Calu3 (cell line): Measurements from ENCODE around the gene SYNE3. TPM values are rescaled to one million over a fixed set of nuclear protein-coding genes. Genes with fewer than 3 reads are reported as not detected.

ENCODE experiments used
- BruUV-seq: library from RNA; stranded (reverse); fragments of 400-500 nt; replicated peaks from 2 replicates; lab custom pipeline; 2021; lab: Mats Ljungman, UMichigan
- CTCF ChIA-PET: fragments of 300-600 bp; sonication (Branson Sonifier 250); formaldehyde crosslinking; loops from one replicate; lab custom pipeline; 2022; ENCODE audit warnings: antibody characterized with exemption; lab: Charles Lee
- DNase-seq: peaks from one replicate; pipeline ENCODE4 v3.0.0; 2022
- H3K27ac Mint-ChIP-seq: one replicate; pipeline ENCODE4 v1.8.0; 2022; ENCODE audit warnings: mixed read lengths; ENCODE audit not compliant: unreplicated experiment
- H3K27me3 Mint-ChIP-seq: one replicate; pipeline ENCODE4 v1.8.0; 2022; ENCODE audit warnings: mixed read lengths; ENCODE audit not compliant: unreplicated experiment
- H3K36me3 Mint-ChIP-seq: one replicate; pipeline ENCODE4 v1.8.0; 2022; ENCODE audit warnings: mild to moderate bottlenecking, moderate library complexity, mixed read lengths; ENCODE audit not compliant: insufficient read depth, unreplicated experiment
- H3K4me1 Mint-ChIP-seq: one replicate; pipeline ENCODE4 v1.8.0; 2022; ENCODE audit warnings: mild to moderate bottlenecking, low read depth, mixed read lengths; ENCODE audit not compliant: unreplicated experiment
- H3K4me3 Mint-ChIP-seq: one replicate; pipeline ENCODE4 v1.8.0; 2022; ENCODE audit warnings: mild to moderate bottlenecking, low read depth, moderate library complexity, mixed read lengths; ENCODE audit not compliant: unreplicated experiment
- H3K9me3 Mint-ChIP-seq: one replicate; pipeline ENCODE4 v1.8.0; 2022; ENCODE audit warnings: low read depth, mixed read lengths; ENCODE audit not compliant: unreplicated experiment
- intact Hi-C: fragments of 100-400 bp; cut with micrococcal nuclease; formaldehyde crosslinking; loops from one replicate; pipeline ENCODE4 v1.10.0; 2022; ENCODE audit not compliant: unreplicated experiment
- total RNA-seq: library from RNA; stranded (reverse); gene quantifications from 2 replicates; pipeline ENCODE4 v1.2.3, GENCODE V29; 2022
- TF ChIP-seq, protein P1 (sequence below): fragments of 200-600 bp; IDR thresholded peaks from one replicate; pipeline ENCODE4 v1.8.0; 2022; ENCODE audit warnings: antibody characterized with exemption; ENCODE audit not compliant: unreplicated experiment

Gene SYNE3
- total RNA-seq, 1 experiment from 2014 or later = 0.97 TPM

DNA sequence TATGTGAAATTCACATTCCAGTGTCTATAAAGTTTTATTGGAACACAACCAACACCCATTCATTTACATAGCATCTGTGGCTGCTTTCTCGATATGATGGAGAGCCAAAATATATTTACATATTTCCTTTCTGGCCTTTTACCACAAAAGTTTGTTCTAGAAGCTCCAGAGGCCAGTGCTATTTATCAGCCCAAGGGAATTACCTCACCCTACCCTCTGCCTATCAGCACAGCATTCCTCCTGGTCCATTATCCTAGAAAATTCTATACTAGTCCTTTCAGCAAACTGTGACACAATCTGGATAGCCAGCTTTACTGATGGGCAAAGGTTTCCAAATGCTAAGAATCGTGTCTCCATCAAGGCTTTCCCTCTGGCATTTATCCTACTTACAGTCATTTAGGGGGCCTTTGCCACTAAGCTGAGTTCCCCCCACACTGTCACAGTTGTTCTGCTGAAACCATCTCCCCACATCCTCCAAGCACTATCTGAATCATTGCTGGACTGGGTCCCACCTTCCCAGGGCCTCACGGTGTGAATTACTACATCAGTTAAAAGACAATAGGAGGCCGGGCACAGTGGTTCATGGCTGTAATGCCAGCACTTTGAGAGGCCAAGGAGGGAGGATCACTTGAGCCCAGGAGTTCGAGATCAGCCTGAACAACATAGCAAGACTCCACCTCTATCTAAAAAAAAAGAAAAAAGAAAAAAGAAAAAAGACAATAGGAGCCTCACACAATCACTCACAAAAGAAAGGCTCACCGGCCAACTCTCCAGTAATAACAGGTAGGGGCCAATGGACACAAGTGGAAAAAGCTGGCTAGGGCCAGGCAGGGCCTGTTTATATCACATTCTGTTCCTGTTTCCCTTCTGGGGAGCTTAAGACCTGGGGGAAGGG, 12.1 kb downstream of the SYNE3 start:
- H3K27ac Mint-ChIP-seq = no peak overlapping the region
- intact Hi-C loops = no loop called here
- peaks cover 30% of the 10 kb centered on the region for H3K4me1 Mint-ChIP-seq
- H3K9me3 Mint-ChIP-seq = no peaks in the 10 kb centered on the region
- BruUV-seq = no TSS peak
- no peaks in the 10 kb centered on the region for H3K36me3 Mint-ChIP-seq
- no peak overlapping the region for H3K4me3 Mint-ChIP-seq
- CTCF ChIA-PET = no interaction called here
- TF ChIP-seq, protein P1, sequence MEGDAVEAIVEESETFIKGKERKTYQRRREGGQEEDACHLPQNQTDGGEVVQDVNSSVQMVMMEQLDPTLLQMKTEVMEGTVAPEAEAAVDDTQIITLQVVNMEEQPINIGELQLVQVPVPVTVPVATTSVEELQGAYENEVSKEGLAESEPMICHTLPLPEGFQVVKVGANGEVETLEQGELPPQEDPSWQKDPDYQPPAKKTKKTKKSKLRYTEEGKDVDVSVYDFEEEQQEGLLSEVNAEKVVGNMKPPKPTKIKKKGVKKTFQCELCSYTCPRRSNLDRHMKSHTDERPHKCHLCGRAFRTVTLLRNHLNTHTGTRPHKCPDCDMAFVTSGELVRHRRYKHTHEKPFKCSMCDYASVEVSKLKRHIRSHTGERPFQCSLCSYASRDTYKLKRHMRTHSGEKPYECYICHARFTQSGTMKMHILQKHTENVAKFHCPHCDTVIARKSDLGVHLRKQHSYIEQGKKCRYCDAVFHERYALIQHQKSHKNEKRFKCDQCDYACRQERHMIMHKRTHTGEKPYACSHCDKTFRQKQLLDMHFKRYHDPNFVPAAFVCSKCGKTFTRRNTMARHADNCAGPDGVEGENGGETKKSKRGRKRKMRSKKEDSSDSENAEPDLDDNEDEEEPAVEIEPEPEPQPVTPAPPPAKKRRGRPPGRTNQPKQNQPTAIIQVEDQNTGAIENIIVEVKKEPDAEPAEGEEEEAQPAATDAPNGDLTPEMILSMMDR = no peak
- no peak for DNase-seq
- peaks cover 10% of the 10 kb centered on the region for H3K27me3 Mint-ChIP-seq

DNA sequence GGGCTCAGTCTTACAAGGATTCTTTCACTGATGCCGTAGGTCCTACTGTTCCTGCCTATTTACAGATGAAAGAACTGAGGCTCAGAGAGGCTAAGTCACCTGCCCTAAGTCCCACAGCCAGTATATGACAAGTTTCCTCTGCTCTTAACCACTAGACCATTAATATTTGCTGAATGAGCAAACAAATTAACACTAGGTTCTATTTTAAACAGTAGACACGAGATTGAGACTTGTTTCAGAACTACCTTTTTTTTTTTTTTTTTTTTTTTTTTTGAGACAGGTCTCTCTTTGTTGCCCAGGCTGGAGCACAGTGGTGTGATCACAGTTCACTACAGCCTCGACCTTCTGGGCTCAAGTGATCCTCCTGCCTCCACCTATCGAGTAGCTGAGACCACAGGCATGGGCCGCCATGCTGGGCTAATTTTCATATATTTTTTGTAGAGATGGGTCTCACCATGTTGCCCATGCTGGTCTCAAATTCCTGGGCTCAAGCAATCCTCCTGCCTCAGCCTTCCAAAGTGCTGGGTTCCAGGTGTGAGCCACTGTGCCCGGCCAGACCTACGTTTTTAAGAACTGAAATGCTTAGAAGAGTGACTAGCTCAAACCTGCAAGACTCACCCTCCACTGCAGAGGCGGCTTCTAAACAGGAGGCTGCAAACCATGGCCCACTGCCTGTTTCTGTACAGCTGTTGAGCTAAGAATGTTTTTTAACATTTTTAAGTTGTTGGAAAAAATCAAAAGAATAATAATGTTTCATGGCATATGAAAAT, 12.9 kb downstream of the SYNE3 start:
- Mint-ChIP-seq H3K4me3 (no peak overlapping the region), H3K27ac (no peak overlapping the region), H3K4me1 (peaks cover 34% of the 10 kb centered on the region), H3K27me3 (peaks cover 10% of the 10 kb centered on the region), H3K36me3 (no peaks in the 10 kb centered on the region), H3K9me3 (no peaks in the 10 kb centered on the region)
- no peak for DNase-seq
- intact Hi-C loops = no loop called here
- no TSS peak for BruUV-seq
- TF ChIP-seq, protein P1 = no peak
- CTCF ChIA-PET = no interaction called here

DNA sequence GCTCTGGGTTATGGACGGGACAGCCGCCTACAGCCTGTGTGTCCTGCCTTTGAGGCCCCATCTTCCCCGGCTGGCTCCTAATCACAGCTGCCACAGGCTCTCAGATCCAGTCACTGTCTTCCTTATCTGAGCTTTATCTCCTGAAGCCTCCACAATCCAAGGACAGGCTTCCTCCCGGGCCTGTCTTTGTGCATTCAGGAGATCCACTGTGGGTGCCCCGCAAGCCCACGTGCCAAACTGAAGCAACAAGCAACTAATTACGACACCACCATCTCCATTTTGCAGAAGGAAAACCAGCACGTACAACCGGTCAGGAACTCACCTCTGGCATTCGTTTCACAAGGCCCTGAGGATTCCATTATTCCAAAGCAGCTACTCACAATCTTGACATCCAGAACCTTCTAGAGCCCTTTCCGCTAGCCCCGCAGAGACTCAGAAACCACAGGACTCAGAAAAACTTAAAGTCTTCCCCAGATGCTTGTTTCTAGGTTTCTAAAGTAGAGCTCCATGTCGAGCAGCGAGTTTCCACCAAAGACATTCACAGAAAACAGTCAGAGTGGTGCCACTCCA, 14.0 kb downstream of the SYNE3 start:
- CTCF ChIA-PET = no interaction called here
- no peaks in the 10 kb centered on the region for H3K36me3 Mint-ChIP-seq
- no TSS peak for BruUV-seq

More for the DNA sequence above, 14.0 kb downstream of the SYNE3 start:
- no peak overlapping the region for H3K4me3 Mint-ChIP-seq
- peaks cover 27% of the 10 kb centered on the region for H3K4me1 Mint-ChIP-seq
- peaks cover 10% of the 10 kb centered on the region for H3K27me3 Mint-ChIP-seq
- no peak for DNase-seq
- H3K27ac Mint-ChIP-seq = no peak overlapping the region
- TF ChIP-seq, protein P1 = no peak
- intact Hi-C loops = no loop called here
- H3K9me3 Mint-ChIP-seq = no peaks in the 10 kb centered on the region
